MV-4-11 (cell line): ENCODE data around the gene SUPT3H.
A peak's percentile ranks its signal among the peaks of the same experiment; 100 is the strongest.

ENCODE experiments used
- DNase-seq: peaks from one replicate; lab custom pipeline; 2025; lab: John Stamatoyannopoulos, UW

SUPT3H gene

DNA sequence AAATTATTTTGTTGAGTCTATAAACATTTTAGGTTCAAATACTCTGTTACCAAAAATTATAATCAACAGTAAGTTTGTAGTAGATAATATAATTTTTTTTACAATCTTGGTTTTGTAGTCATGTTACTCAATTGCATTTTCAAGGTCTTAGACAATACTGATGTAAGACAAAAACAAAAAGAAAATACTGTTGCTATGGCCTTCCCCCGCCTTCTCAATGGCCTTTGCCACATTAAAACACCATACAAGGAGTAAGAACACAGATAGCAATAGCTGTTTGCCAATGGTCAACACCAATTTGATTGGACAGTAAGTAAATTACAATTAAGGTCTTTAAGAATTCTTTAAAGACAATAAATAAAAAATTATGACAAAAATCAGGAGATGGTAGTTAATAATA, 540.0 kb downstream of the SUPT3H start:
- DNase-seq: no peak

DNA sequence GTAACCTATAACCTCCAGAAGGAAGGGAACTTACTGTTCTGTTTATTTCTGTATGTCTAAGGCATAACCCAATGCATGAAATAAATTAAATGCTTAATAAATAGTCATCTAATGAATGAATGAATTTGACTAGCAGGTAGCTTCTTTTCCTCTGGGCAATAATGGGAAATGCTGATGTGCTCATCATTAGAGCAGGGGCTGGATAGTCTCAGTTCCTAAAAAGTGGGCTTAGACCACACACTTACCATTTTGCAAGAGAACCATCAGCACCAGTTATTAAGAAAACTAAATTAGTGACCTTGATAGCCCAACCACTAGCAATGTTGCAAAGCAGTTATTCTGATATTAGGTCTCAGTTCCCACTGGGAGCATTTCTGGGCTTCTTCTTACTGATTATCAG, 540.5 kb downstream of the SUPT3H start:
- DNase-seq: peak; percentile 30

DNA sequence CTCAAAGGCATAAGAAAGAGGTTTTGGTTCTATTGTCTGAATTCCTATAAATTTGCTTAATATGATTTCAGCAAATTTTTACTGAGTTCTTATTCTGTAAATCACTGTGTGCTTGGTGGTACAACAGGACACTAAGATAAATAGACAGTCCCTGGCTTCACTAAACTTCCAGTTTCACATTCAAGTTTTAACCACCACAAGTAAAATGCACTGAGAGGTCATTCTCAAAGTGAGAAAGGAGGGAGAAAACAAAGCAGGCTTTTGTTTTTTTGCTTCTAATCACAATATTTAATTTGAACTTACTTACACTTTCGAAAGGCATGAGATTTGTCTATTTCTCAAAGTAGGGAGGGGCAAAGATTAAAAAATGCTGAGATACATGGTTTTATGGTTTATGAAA, 544.5 kb downstream of the SUPT3H start:
- DNase-seq: no peak

DNA sequence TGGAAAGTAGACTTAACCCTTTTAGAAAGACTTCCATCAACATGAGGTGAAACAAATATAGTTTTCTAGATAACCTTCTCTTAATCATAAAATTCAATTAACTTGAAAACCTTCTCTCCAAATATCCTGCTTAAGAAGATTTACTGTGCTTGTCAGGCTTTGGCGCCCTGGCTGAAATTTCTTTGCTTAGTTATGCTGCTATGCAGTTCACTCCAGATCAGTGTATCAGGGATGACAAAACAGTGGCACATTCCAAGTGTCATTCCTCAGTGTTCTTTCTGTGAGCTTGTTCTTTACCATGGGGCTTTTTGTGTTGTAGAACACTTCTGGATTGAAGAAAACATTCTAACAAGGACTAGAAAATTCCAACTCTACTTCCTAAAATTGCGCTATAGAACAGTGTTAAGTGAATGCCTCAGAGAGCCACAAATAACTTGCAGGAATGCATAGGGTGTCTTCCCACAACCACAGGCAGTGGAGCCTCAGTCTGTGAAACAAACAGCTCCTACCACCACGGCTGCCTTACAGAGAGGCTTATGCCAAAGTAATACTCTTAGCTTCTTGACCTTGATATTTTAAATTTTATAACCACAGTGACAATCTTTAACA, 546.6 kb downstream of the SUPT3H start:
- no peak for DNase-seq

DNA sequence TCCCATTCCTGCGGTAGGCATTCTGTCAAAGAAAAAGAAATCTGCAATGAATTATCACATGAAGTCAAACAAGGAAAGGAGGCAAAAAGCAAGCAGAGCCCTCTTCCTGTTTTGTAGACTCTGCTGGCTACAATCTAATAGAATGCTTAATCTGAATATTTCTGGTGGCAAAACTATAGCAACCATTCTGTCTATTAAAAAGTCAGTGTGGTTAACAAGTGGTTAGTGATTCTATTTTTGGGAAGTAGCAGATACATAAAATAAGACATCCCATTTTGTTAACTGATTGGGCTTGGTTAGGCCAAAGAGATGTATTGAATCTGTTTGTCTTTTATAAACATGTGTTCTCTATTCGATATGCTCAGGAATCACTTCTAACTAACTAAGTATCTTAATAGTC, 547.9 kb downstream of the SUPT3H start:
- DNase-seq: peak; percentile 11

DNA sequence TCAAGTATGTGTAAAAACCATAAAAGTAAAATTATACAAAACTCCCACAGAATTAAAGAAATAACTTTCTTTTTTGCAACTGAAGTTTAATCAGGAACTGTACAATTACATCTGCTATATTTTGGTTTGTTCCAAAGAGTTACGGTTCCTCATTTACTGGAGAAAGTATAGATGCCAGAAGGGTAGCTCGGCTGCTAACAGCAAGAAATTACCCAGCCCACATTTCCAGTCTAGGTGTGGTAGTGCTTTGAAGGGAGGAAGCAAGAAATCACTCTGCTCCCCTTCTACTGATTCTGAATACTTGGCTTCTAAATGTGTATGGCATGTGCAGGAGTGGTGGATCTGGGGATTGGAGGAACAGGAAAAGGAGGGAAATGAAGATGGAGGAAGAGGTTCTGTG, 549.0 kb downstream of the SUPT3H start:
- DNase-seq: peak; percentile 76

DNA sequence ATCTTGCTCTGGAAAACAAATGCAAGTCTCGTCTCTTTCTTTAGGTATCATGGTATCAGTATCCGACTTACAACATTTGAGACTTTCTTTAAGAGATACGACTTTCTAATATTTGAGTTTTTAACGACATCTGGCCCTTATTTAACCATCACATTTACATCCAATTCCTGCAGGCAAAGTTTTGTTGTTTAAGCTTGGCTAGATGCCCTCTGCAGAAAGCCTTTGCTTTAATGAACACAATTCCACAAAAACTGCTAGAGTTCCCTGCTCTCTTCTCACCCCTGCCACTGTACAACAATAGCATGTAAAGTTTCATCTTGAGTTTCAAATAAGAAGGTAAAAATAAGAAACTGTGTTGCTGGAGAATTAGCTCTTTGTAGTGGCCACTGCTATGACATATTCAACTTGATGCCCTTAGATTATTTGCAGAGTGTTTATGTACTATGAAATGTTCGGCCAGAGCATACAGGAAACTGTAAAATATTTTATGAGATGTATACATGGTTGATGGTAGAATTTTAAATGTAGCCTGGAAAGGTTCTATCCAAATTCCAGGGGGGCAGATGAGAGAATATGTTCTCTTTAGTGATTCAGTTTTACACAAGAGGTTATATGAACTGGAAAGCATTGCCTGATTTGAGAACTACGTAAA, 551.6 kb downstream of the SUPT3H start:
- no peak for DNase-seq

DNA sequence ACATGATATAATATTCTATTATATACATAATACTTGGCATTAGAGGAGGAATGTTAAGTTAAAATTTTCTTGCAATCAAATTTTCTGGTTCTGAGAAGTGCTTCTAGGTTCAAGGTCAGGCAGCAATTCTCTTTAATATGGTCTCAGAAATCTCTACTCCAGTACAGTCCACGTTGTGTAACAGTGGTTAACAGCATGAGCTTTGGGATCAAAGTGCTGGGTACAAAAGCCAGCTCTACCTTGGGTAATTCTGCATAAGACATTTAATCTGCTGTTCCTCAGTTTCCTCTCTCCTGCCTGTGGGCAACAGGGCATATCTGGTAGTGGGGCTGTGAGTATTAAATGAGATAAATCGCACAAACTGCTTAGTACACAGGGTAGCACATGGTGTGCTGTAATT, 552.5 kb downstream of the SUPT3H start:
- DNase-seq: no peak

DNA sequence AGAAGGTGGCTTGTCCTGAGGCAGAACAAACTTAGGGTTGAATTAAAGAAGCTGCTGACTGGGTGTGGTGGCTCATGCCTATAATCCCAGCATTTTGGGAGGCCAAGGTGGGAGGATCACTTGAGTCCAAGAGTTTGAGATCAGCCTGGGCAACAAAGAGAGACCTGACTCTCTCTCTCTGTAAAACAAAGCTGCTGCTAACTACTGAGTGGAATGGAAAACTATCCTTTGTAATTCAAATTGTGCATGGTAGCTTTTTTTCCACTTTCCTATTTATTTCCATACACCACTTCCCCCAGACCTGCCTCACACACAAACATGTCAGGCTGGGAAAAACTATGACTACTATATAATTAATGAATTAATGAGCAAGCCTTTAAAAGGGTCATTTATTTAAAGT, 553.2 kb downstream of the SUPT3H start:
- DNase-seq: no peak

DNA sequence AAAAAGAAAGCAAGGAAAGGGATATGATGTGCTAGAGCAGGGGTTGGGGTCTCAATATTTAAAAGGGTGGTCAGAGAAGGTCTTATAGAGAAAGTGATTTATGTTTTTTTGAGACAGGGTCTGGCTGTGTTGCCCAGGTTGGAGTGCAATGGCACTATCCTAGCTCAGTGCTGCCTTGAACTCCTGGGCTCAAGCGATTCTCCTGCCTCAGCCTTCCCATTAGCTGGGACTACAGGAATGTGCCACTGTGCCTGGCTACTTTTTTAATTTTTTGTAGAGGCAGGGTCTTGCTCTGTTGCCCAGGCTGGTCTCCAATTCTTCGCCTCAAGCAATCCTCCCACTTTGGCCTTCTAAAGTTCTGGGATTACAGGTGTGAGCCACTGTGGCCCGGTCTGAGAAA, 557.0 kb downstream of the SUPT3H start:
- DNase-seq: no peak

DNA sequence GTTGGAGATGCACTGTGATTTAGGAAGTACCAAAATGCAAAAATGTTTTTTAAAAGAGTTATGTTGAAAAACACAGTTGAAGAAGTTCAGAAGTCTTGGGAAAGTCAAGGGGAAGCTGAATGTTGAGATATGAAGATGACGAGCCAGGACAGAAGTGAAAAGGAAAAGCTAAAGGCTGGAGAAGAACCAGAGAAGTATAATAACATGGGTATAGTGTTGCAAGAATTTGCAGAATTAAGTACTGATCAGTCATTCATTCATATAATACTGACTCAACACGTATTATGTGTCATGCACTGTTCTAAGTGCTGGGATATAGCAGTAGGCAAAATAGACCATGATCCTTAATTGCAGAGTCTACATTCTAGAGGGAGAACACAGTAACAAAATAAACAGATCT, 557.4 kb downstream of the SUPT3H start:
- DNase-seq: peak; percentile 52

DNA sequence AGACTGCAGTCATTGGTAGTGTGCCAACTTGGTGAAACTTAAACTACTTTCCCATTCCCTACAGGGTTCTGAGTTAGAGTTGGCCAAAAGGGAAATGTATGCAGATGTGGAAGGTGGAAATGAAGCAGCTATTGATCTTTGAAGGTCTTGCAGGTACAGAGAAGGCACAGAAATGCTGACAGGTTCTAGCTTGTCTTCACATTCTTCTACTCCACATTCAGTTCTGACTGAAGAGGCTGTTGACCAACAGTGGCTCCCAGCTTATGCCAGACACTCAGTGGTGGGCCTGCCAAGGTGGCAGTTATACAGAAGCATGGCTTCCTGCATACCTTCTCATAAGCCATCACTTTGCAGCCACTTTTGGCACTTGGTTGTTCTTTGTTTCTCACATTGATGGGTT, 566.3 kb downstream of the SUPT3H start:
- no peak for DNase-seq

DNA sequence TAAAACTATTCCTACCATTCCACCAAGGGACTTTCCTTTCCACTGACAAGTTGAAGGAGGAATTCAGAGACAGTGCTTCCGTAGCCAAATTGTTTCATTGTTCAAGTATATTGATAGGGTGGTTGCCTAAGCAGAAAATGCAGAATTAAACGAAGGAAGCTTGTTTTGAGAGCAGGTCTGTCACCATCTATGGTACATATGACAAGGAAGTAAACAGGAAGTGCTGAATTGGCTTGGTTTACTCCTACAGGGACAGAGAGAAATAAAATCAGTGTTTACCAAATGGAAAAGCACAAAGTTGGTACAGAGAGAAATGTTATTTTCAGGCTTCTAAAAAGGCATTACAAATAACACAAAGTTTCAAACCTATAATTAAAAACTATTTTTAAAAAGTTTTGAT, 568.5 kb downstream of the SUPT3H start:
- no peak for DNase-seq

DNA sequence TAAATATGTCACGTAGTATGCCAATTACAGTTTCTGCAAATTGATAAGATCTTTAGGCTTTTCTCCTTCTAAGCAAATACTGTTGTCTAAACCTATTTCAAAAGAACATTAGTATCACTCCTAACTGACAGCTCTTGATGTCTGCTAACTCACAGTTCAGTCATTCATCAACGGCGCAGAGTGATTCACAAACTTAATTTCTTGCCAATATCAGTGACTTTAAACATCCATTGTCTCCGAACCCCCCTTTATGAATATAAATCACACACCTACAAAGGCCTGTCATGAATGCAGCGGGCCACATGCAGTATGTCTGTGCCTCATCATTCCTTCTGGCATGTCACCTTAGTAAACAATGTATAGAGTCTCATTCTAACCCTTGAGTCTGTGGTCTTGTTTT, 569.6 kb downstream of the SUPT3H start:
- no peak for DNase-seq

DNA sequence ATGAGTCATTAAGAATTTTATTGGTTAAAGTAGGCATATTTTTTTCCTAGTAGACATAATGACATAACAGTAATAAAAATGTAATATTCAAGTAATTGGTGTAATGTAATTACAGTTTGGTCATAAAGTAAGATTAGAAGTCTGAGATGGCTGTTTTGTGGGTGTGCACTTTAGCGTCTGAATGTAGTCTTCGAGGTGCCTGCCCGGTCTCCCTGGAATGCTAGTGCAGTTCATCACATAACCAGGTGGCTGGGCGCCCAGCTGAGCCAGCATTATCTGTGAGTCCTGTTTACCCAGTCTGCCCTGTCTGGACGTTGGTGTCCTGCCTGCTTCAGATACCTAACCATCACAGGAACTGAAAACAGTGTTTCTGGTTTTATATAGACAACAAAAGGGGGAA, 571.1 kb downstream of the SUPT3H start:
- no peak for DNase-seq

DNA sequence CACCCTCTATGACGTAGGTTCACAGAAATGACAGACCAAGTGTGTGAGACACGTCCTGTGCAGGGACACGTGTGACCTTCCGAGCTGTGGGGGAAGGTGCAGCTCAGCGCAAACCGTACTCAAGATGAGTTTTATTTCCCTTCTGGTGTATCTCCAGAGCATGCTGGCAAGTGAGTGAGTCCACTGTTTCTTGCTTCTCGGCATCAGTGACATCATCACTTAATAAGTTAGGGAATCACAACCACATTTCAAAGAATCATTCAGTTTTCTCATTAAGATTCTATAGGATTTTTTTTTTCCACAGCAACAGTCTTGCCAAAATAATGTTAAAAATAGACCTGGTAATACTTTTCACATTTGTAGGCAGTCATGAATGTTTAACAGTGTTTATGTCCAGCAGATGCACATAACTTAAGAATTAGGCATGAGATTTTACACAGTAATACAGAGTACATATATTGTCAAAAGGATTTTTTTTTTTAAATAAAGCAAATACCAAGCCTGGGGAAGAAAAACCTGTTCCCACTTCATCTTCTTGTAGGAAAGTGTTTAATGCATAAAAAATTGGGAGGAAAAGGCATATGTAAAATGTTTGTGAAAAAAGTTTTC, 572.4 kb downstream of the SUPT3H start:
- DNase-seq: no peak

DNA sequence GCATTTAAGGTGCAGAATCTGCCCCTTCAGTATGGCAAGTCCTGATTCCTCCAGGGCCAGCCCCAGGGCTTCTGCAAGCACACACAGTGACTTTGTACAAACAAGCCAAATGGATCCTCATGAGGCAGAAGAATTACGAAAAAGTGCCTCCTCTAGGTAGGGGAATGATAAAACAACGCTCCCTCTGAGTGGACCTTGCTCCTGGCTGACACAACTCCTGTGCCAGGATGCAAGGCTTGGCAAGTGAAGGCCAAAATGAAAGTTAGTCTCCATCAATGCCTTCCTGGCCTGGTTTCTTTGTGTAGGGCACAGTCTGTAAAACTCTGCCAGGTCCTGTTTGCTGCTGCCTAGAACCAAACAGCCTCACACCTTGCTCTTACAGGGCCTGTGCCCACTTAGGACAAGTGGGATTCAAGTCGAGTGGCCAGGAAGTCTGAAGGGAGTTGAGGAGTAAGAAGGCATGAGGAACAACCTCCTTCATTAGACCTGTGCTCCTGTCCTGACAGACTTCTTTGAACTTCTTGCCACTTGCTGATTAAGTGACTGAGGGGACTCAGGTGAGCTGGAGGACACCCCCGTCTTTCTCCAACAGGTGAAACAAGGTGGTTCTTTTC, 573.1 kb downstream of the SUPT3H start:
- no peak for DNase-seq

DNA sequence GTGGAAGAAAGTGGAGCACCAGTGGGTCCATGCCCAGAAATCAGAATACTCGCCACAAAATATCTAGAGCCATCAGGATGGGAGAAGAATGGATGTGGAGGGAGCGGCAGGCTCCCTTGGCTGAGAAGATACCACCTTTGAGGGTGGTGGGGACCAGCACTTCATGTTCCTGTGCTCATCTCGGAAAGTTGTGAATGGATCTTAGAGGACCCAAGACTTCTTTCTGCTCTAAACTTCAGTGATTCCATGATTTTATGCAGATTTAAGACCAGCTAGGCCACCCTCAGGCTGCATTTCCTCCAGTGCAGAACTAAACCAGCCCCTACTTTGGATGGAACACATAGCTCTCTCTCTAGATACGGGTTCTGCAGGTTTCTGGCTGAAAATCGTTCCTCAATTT, 573.7 kb downstream of the SUPT3H start:
- DNase-seq: no peak

DNA sequence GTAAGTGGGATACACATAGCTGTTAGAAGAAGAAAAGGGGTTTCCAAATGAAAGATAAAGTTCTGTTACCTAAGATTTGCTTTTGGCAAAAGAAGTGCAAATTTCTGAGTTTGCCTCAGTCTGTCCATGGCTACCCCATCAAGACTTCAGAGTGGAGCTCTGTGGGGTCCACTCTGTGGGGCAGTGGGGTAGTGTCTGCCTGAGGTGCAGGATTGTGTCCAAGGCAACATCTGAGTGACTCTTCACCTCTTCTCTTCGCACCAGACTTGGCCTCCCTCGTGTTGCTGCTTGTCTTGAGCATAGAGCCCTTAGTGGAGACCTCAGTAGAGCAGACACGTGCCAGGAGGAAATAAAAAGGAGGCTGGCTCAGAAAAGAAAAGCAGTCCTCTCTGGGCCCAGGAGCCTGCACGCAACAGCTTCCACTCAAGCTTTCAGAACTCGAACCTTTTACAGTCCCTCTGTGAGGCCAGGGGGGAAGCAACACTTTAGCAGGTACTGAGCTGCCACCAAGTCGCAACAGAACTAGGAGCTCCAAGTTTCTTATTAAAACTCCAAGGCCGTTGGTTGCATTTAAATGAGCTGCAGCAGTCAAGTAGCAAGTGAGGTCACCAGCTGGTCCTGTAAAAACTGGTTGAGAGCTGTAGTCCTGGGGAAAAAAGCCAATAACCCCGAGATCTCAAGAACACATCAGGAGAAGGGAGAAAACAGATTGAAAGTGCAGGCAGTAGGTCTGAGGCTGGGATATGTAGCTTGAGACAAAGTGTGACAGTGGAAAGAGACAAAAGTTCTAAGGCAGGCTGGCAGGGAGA, 576.7 kb downstream of the SUPT3H start:
- no peak for DNase-seq

DNA sequence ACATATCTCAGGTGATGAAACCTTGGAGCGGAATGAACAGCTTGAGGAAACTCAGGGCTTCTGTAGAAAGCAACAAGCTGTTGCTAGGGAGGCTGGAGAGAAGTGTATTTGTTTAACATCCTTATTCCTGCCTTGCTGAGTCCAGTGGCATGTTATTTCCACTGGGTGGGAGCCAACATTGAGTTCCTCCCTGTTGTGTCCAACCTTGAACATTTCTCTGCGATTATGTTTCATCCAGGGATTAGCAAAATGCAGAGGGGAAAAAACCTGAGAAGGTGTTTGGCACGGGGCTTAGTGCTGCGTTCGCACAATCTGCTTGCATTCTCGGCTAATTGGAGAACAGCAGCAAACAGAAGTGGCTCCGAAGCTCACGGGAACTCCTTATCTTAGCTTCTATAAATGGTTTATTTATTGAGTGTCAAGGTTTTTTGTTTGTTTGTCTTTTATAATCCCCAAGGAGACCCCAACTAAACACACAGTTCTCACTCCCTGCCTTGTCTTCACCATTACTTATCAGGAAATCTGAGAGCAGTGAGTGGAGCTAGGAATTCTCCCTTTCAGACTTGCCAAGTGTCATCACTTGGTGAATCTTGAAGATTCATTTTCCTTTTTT, 577.5 kb downstream of the SUPT3H start:
- DNase-seq: no peak

DNA sequence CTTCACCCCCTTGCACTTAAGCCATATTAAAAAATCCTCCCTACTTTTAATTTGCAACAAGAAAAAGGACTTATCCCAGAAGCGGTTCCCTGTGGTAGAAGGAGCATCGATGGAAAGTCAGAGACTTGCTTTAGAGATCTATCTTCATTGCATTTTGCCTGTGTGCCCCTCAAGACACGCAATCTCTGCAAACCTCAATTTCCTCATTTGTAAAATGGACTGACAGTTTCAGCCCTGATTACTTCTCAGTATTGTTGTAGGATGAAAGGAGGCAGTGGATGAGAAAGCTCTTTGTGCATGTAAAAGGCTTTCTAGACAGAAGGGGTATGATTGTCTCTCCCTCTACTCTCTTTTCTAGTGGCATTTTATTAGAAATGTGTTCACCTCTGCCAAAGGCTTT, 580.0 kb downstream of the SUPT3H start:
- DNase-seq: peak; percentile 52

DNA sequence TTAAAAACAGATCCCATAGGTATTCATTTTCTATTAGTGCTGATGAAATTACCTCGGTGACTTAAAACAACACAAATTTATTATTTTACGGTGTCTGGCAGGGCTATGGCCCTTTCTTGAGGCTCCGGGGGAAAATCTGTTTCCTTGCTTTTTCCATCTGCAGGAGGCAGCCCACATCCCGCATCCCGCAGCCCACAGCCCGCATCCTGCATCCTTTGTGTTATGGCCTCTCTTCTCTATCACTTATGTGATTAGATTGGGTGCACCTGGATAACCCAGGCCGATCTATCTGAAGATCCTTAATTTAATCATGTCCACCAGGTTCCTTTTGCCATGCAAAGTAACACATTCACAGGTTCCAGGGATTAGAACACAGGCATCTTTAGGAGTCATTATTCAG, 582.4 kb downstream of the SUPT3H start:
- no peak for DNase-seq
